Renal pelvis (tissue), 4 donors: Measurements from ENCODE around the gene SGSH. TPM values are rescaled to one million over a fixed set of nuclear protein-coding genes. Genes with fewer than 3 reads are reported as not detected.
"Not testable (repeated sequence)": the region's sequence is repeated elsewhere in the genome, so short reads cannot be mapped to it uniquely, and the experiment has no call there.

ENCODE experiments used
- DNase-seq: peaks from one replicate; pipeline ENCODE4 v3.0.0-alpha.2; 2013
- polyA plus RNA-seq, 3 donors: library from polyadenylated mRNA; unstranded; fragments of 120-200 nt; gene quantifications; one replicate each; pipeline ENCODE4 v1.2.1, GENCODE V29; 2013; ENCODE audit not compliant: insufficient read length in 3 of 3

SGSH gene
- polyA plus RNA-seq, 3 donors, result 35.8 to 52.6 (median 47.8) TPM

DNA sequence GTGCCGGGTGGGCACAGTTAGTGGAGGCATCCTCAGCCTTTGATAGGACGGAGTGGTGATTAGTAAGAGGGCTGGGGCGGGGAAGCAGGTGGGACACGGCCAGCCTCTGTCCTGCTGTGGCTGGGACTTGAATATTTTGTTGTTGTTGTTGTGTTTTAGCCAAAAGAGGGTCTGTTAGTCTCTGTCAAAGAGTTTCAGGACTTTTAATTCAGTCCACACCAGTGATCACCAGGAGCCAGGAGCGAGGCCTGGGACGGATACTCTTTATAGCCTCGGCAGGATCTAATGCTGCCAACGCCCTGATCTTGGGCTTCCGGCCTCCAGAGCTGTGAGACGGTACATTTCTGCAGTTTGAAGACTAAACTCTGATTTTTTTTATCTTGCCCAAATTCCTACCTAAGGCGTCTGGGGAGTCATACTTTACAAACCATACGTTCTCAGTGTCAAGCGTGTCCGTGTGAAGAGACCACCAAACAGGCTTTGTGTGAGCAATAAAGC lies 37.6 kb upstream of the SGSH start:
- no peak for DNase-seq

GRCh38 chr17:80256034-80256350 lies 35.9 kb upstream of the SGSH start:
- DNase-seq, result no peak

DNA sequence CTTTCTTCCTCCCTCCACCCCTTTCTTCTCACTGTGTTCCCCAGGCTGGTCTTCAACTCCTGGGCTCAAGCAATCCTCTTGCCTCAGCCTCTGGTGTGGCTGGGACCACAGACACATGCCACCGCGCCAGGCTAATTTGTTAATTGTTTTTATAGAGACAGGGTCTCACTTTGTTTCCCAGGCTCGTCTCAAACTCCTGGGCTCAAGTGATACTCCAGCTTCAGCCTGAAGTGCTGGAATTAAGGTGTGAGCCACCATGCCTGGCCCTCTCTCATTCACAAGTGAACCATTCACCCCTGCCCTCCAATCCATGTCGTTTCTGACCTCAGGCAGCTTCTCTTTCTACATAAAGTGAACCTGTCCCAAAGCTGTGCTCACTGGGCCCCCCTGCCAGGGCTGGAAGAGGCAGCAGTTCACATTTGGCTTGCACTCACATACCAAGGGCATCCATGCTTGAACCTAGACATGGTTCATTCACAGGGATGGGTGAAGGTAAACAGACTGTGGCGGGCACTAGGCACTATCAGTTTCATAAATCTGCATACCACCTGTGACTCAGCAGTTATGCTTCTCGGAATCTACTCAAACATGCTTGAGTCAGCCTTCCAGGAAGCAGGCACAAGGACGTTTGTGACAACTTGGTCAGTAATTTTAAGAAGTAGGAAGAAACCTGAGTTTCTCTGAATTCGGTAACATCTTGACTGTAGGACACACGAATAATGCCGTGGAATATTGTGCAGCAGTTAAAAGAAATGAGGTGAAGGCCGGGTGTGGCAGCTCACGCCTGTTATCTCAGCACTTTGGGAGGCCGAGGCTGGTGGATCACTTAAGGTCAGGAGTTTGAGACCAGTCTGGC lies 34.5 kb upstream of the SGSH start:
- peak; percentile 90 for DNase-seq

- no peak for DNase-seq
These were observed 33.7 kb upstream of the SGSH start for GRCh38 chr17:80253631-80254395.

- peak; percentile 57 for DNase-seq
These were observed 32.7 kb upstream of the SGSH start for GRCh38 chr17:80252871-80253270.

GRCh38 chr17:80251966-80252365 lies 31.8 kb upstream of the SGSH start:
- no peak for DNase-seq

DNA sequence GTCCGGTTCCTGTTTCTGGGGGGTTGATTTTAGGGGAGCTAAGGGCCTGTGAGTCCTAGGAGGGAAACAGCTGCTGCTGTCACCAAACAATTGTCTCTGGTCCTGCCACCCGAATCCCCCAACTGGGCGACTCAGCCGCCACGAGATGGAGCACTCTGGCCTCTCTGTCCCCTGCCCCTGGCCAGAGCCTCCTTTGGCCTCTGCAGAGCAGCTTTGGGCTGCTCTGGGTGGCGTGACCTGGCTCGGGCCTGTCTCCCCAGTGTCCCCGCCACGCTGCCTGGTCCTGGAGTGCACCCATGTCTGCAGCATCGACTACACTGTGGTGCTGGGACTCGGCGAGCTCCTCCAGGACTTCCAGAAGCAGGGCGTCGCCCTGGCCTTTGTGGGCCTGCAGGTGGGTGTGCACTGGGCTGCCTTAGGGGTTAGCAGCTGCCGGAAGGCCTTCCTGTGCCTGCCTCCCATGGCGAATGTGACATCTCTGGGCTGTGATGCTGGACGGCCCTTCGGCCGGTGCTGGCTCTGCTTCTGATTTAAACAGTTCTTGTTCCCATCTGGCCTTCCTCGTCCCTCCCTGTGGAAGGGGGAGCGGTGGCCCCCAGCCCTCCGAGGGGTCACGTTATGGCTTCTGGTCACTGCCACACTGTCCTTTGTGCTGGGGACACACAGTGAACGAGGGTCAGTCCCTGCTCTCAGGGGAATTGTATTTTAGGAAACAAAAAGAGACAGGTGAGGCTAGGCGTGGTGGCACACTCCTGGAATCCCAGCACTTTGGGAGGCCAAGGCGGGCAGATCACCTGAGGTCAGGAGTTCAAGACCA lies 29.0 kb upstream of the SGSH start:
- DNase-seq, result no peak

DNA sequence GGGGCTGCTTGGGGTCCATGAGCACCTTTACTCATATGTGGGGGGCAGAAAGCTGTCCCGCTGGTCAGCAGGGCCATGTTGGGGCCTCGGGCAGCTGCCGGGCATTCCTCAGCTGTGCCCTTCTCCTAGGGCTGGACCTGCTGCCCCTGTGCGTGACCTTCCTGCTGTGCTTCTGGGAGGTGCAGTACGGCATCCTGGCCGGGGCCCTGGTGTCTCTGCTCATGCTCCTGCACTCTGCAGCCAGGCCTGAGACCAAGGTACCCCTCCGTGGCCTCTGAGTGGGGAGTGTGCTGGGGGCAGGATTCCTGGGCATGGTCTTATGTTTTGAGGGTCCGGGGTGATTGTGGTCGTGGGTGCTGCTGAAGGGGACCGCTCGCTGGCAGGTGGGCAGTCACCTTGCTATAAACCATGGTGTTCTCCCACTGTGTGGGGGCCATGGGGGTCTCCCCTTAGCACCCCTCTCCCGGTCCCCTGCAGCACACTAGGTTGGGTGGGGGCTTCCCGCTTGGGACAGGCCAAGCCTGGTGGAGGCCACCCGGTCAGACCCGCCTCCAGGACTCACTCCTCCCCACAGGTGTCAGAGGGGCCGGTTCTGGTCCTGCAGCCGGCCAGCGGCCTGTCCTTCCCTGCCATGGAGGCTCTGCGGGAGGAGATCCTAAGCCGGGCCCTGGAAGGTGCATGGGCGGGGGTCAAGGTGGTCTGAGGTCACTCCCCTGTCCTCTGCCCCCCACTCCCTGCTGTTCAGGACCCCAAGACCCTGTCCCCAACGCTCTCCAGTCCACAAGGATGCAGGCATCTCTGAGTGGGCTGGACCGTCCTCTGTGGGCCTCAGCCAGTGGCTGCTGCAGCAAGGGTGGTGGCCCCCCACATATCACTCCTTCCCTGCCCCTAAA lies 28.1 kb upstream of the SGSH start:
- DNase-seq, result no peak

DNA sequence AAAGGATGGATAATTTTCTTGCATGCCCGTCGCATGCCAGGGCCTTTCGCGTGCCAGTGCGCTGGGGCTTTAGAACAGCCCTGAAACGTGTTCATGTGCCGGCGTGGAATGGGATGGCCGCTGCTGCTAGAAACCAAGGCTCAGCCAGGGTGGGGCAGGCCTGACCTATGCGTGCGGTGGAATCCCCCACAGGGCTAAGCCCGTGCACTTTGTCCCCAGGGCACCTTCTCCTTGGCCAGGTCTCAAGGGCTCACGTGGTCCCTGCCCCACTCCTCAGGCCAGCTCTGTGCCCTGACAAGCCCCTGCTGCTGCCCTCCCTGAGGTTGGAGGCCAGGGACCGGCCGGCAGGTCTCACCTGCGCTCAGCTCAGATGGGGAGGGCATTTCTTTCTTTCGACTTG lies 27.4 kb upstream of the SGSH start:
- no peak for DNase-seq

DNA sequence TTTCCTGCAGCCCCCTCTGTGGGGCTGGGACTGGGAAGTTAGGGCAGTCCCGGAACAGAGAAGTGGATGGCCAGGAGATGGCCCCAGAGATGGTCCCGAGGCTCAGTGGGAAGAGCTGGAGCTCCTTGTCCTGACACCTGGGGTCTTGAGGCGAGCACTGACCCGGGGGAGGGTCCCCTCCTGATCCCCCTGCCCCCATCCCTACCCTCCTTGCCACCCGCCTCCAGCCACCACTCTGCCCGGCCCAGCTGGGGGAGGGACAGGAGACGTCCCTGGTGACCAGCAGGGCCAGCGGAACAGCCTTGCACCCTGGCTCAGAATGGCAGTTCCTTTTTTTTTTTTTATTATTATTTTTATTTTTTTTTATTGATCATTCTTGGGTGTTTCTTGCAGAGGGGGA lies 26.6 kb upstream of the SGSH start:
- no peak for DNase-seq

GRCh38 chr17:80246266-80246681 lies 26.1 kb upstream of the SGSH start:
- no peak for DNase-seq

- no peak for DNase-seq
These were observed 25.6 kb upstream of the SGSH start for GRCh38 chr17:80245566-80246265.

GRCh38 chr17:80244871-80245509 lies 24.9 kb upstream of the SGSH start:
- DNase-seq, result no peak

- not testable (repeated sequence) for DNase-seq
These were observed 24.3 kb upstream of the SGSH start for GRCh38 chr17:80244448-80244847.

GRCh38 chr17:80243526-80244433 lies 23.6 kb upstream of the SGSH start:
- DNase-seq, result no peak

- no peak for DNase-seq
These were observed 22.4 kb upstream of the SGSH start for GRCh38 chr17:80242505-80242904.

GRCh38 chr17:80237386-80237785 lies 17.3 kb upstream of the SGSH start:
- DNase-seq, result no peak

GRCh38 chr17:80236911-80237310 lies 16.8 kb upstream of the SGSH start:
- no peak for DNase-seq

- DNase-seq, result no peak
These were observed 13.1 kb upstream of the SGSH start for GRCh38 chr17:80233202-80233601.
